ENCODE measurements around the gene SLC51B.
"Not testable (repeated sequence)": the region's sequence is repeated elsewhere in the genome, so short reads cannot be mapped to it uniquely, and the experiment has no call there.

The SLC51B gene

DNA sequence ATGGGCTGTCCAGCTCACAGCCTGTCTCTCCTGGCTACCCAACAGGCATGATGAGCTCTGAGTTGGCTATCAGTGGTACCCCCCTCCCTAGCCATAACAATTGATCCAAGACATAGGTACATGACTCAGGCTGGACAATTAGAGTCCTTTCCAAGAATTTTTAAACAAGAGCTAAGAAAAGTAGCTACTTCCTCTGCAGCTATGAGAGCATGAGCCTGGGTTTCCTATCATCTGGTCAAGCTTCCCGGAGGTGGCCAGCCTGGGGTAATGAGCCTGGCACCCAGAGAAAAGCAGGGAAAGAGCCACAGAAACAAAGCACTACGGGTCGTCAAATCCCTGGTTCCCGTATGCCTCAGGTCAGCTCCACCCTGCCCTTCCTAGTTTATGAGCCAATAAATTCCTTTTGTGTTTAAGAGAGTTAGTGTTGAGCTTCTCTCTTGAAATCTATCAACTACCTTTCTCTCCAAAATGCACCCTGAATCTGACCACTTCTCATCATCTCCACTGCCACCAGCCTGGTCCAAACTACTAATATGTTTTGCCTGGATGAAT is 2.3 kb upstream of the SLC51B start:
- no peak for DNase-seq

DNA sequence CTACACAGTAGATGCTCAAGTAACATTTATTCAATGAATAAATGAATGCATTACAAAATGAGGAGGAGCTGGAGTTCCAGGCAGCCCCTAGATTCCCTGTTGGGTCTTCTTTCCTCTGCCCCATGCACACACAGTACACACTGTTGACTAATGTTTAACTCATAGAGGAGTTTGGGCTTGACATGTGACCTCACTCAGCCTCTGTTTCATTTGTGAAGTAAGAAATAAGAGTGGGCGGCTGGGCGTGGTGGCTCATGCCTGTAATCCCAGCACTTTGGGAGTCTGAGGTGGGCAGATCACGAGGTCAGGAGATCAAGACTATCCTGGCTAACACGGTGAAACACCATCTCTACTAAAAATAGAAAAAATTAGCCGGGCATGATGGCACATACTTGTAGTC is 969 bp upstream of the SLC51B start:
- not testable (repeated sequence) for DNase-seq

DNA sequence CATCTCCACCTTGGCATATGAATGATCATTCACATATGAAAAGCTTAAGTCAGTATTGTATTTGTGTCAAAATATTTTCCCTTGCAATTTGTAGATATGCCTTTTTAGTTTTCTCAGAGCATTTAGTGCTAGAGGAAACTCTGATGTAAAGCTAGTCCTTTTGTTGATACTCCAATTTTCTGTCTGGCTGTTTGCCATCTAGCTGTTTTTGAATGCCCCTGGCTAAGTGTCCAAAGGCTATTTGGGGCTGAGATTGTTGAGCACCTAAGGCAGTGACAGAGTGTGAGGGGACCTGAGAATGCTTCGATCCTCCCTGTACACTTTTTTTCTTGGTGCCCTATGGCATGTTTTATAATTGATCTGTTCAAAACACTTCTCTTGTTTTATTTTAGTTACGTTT is 3.1 kb downstream of the SLC51B start:
- no peak for DNase-seq

DNA sequence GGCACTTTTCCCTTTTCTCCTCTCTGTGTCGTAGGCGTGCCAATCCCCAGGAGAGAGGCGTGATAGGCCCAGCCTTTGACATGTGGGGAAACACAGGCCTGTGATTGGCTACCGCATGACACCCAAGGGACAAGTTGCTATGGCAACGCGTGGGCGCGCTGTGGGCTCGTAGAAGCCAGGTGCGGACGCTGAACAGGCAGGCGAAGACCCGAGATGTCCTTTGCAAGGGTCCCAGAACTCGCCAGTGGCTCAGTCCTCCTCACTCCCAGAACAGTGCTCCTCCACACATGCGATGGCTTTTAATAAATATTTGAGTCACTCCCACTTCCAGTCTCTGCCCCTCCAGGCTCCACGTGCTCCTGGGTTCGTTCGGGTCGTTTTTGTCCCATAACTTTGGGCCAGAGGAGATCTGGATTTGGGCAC is 4.2 kb downstream of the SLC51B start:
- peak; percentile 90 to 92 for DNase-seq

DNA sequence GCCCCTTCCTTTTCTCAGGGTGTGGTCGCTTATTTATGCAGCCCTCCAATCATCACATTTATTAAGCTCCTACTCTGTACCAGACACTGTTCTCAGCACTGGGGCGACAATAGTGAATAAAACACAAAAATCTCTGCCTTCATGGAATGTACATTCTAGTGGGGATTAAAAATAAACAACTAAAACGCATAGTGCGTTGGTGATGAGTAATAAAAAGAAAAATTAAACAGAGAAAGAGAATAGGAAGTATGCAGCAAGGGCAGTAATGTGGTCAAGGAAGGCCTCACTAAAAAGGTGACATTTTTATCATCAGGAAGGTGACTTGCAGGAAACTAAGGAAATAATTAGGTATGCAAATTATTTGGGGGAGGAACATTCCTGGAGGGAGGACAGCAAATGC is 5.1 kb downstream of the SLC51B start:
- DNase-seq: no peak

DNA sequence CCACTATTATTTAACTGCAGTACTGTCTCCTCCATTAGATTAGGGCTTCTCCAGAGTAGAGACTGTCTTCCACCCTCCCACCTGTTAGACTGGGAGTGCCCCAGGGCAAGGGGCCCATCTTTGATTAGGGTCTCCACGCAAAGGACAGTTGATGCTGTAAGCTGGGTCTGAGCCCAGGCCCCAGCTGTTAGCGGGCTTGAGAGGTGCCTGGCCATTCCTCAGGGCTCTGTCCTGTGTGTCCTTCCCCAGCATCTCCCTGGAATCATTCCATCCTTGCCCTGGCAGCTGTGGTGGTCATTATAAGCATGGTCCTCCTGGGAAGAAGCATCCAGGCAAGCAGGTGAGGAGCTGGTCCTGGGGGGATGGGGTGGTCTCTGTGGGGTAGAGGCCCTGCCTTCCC is 6.1 kb downstream of the SLC51B start:
- no peak for DNase-seq

DNA sequence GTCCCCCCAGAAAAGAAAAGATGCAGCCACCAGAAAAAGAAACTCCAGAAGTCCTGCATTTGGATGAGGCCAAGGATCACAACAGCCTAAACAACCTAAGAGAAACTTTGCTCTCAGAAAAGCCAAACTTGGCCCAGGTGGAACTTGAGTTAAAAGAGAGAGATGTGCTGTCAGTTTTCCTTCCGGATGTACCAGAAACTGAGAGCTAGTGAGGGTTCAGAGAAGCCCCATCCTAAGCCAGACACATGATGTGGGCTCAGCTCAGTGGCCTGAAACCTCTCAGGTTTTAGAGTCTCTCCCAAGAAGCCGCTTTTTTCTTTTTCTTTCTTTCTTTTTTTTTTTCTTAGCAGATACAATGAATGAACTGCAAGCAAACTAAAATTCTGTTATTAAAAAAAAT is 7.8 kb downstream of the SLC51B start:
- no peak for DNase-seq

DNA sequence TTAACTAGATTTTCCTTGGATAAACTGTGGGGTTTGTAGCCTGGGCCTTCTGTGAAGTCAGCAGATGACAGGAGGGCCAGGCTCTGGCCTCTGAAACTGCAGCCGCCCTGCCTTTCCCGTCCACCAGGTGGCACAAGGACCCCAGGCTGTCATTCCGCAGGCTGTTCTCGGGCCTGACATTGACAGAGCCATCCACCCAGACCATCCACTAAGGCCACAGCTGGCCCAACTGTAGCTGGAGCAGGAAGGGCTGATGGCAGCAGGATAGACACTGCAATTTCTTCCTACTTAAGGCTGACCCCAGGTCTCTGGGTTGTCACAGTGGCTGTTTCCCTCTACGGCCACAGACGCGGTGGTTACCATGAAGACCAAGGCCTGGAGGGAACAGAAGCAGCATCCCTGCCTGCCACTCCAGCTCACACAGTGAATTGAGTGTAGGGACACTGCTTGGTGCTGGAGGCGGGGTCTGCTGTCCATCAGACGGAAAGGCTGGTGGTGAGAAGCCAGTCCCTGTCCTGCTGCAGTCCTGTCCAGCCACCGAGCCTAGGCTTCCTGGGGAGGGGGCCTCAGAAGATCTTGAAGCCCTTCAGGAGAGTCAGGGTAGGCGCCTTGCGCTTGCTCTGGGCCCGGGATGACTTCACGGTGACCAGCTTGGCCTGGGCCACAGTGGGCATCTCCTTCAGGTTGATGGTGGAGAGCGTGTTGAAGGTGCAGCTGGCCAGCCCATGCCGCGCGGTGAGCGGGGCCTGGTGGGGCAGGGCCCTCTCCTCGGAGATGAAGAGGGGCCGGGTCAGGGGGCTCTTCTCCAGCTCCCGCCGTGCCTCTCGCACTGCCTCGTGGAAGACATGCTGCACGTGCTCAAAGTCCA is 9.4 kb downstream of the SLC51B start:
- DNase-seq: peak; percentile 63 to 72

DNA sequence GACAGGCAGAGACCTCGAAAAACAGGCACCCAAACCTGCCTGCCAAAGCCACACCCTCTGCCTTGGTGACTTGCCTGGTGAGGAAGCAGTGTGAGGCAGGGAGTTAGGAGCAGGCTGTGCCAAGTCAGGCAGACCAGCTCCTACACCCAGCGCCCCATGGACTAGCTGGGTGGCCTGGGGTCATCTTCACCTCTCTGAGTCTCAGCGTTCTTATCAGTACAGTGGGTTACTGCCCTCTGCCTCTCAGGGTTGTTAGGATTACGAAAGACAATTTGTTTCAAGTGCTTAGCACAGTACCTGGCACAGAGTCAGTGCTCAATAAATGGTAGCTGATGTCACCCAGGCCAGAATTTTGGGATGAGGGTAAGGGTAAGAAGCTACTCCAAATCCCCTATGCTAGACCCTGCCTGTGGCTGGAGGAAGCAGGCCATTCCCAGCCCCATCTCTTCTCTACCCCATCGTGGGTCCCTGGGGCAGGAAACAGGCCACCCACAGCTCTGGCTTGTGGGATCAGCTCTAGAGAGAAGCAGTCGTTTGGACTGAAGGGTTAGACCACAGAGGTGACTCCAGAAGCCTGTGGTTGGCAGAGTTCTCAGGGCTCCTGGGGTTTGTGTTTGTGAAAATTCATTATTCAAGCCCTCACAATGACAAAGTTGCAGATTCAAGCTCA is 10.1 kb downstream of the SLC51B start:
- no peak for DNase-seq

DNA sequence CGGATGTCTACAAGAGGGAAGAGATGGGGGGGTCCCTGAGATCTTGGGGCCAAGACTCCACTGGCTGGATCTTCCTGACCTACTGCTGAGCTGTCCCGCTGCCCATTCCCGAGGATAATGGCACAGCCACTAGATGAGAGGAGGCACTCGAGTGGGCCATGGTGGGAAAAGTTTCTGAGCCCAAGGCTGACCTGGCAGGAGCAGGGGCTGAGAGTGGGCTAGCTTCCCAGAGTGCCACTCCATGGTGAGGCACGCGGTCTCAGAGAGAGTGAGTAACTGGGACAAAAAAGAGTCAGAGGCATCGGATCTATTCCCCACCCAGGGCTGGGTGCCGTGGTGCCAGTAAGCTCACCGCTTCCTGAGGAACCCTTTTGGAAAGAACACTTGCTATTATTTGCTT is 10.9 kb downstream of the SLC51B start:
- no peak for DNase-seq

DNA sequence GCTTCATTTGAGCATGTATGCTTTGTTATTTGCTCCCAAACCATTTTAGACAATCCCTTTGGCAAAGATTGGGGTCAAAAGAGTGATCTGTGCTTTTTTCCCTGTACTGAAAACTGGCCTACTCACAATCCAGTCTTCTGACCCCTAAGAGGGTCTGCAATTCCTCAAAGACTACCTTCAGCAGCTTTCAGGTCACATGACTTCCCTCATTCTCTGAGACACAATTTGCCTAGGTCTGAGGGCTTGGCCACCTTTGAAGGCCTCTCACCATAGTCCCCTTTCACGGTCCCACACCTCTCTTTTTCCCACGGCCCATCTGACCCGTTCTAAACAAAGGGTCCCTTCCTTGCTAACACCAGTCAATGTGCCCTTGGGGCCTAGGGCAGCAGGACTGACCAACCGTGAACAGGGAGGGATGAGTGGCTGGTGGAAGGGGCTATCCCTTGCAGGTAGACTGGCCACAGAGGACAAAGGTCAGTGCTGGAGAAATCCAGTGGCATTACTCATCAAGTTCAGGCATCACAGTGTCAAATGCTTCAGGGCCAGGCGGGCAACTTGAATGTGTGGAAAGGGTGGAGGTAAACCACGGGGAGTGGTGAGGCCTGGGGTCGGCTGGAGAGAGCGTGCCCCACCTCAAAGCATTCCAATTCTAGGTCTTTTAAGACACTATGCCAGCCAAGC is 11.8 kb downstream of the SLC51B start:
- no peak for DNase-seq

DNA sequence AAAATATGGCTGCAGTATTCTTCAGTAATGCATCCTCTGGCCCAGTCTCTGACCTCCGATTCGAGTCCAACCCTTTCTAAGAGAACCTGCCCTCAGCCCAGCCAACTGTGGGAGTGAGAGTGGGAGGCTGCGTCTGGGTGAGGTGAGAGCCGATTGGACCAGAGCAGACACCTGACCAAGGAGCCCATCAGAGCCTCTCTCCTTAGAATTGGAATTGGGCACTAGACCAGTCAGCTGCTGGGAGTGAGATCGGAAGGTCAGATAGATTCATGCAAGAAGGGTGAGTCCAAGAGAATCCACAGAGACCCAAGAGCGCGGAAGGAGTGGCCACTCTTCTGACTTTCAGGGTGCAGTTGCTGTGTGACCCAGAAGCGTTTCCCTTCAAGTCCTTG is 12.4 kb downstream of the SLC51B start:
- DNase-seq: no peak

DNA sequence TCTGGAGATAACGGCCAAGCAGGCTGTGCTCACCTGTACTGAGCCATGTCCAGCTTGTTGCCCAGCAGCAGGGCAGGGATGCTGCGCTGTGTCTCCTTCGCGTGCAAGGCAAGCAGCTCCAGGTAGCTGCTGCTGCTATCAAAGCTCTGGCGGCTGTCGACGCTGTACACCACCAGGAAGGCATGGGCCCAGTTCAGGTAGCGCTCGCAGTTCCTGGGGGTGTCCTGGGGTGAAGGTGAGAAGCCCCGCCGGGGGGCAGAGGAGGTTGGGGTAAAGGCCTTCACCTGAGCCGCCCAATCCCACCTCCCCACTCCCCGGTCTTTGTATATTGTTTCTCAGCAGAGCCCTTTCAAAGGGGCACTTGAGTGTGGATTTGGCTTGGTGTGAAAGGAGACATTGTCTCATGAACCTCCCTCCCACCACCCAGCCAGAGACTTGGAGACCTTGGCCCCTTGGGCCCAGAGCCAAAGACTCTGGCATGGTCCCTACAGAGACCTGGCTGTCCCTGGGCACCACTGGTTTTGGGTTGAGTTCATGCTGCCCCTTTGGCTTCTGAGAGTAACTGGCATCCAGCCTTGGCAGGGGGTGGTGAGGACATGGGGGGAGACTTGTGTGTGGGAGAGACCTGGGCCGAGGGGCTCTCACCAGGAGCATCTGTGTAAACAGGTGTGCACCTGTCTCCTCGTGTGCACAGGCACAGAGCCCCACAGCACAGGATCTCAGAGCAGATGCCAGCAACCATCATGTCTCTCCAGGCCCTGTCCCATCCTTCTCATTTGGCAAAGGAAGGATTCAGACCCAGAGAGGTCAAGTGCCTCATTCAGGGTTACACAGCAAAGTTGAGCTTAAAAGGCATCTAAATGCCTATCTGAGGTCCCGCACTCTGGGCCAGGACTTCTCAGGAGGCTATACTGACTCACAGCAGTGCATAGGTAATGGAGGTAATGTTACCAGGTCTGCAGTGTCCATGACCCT is 13.5 kb downstream of the SLC51B start:
- no peak for DNase-seq

DNA sequence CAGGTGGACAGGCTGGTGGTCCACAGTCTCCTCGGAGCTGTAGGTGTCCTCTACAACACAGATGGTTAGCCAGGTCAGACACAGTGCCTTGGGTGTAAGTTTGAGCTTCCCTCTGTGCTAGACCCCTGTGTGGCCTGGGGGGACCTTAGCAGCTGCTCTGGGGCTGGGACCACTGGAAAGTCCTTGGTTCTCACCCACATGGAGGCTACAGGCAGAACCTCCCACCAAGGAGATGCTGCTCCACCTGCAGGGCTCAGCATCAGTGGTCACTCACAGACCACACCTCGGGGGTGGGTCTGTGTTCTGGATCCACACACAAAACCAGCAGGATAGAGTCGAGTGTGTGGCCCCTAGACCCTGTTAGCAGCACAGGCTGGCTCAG is 14.2 kb downstream of the SLC51B start:
- no peak for DNase-seq

DNA sequence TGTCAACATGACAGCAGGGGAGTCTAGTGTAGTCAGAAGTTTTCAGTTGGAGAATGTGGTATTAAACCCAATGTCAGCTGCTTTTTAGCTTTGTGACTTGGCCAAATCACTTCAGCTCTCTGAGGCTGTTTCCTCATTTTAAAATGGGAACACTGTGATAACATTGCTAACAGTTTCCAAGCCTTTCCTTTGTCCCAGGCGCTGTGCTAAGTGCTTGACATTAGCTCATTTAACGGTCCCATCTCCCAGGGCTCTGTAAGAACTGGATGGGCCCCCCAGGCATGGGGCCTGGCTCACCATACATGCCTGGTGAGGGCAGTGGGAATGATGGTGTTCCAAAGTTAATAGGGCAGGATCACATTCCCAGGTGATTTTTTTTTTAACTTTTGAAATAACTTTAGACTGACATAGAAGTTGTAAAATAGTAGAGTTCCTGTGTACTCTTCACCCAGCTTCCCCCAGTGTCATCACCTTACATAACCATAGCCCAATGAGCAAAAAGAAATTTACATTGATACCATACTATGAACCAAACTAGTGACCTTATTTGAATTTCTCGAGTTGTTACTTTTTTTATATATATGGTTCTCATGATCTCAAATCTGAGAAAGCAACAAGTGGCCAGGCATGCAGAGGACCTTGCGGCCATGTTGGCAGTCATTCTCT is 14.9 kb downstream of the SLC51B start:
- DNase-seq: no peak

DNA sequence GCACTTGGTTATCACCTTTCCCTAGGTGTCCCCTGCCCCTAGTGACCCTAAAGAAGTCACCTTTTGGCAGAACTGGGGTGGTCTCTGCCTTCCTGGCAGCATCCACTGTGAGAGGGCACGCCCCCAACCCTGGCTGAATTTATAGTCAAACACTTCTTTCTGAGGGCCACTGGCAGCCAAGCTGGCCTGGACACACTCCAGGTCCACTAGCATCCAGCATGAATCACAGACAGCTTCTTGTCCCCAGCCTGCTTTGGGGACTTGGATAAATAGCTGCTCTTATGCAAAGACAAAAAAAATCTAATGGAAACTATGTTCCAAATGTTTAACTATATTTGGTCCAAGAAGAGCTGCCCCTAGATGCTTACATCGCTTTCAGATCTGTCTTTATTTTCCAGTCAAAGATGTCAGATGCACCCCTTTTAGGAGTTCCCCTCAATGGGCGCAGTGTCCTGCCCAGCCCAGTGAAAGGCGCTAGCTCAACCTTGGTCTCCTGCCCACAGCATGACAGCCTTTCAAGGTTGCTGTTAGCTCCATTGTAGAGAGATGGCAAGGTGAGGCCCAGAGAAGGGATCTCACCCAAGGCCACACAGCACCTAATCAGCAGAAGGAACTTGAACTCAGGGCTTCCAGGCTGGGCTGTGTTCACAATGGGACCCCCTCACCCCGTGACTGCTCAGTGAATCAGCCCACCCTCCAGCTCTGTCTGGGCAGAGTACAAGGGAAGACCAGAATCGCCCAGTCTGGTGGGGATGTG is 15.6 kb downstream of the SLC51B start:
- DNase-seq: no peak

DNA sequence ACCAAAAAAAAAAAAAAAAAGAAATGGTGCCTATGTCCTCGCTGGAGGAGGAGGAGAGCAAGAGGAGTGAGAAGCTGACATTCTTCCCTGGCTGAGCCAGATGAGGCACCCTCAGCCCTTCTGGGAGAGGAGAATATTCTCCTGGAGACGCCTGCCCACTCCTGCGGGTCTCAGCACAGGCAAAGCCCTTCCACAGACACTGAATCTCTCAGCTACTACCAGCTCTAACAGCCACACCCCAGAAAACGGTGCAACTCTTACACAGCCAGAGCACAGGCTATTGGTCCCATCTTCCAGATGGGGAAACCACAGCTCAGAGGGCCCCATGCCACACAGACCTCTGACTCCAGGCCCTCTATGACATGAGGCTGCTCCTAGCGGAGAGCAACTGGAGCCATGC is 16.9 kb downstream of the SLC51B start:
- no peak for DNase-seq

DNA sequence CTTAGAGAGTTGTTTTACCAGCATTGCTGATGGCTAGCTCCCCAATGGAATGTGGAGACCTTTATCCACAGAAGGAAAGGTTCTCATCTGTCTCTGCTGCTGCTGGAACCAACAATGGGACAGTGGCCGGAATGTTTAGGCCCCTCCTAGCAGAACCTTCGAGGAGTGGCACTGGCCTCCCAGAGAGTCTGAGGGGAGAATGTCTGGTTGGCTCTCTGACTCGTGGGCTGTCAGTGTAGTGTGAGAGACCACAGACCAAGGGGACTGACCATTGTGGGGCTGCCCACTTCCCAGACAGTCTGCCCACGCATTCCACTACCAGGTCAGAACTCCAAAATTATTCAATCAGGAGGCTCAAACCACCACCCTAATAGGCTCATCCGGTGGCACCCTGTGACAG is 17.5 kb downstream of the SLC51B start:
- DNase-seq: no peak

DNA sequence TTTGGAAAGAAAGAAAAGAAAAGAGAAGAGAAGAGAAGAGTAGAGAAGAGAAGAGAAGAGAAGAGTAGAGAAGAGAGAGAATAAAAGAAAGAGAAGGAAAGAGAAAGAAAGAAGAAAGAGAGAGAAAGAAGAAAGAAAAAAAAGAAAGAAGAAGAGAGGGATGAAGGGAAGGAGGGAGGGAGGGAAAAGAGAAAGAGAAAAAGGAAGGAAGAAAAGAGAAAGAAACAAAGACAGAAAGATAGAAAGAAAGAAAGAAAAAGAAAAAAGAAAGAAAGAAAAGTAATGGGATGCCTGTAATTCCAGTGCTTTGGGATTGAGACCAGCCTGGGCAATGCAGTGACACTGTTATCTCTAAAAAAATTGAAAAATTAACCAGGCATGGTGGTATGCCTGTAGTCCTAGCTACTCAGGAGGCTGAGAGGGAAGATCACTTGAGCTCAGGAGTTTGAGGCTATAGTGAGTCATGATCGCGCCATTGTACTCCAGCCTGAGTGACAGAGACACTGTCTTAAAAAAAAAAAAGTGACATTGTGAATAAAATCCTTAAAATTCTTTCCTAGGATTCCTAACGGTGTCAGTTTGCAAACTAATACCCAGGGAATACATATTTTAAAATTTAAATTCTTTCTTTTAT is 20.9 kb downstream of the SLC51B start:
- DNase-seq: no peak

DNA sequence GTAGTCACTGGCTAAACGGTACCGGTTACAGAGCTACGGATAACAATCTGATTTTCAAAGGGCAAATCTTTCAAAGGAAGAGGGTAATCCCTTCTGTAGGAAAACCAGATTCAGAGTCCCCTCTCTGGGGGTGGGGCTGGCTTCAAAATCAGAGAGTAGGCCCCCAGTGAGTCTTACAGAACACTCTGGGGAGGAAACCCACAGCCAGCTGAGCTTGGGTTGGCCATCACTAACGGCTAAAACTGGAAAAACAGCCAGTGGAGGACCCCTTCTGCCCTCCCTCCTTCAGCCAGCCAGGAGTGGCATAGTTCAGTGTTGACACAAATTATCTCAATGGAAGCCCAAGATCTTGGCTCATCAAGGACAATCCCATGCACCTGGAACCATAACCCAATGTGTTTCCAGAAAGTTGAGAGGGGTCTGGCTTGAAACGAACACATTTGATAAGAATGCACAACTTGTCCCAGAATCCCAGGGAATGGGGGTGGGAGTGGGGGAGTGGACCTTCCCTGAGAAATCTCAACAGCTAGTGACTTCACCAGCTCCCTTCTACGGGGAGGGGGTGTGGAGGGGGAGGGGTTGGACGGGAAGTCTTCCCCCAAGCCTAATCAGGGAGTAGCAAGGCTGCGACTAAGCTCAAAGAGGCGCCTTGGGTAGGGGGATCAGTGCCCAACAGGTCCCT is 21.6 kb downstream of the SLC51B start:
- no peak for DNase-seq
